OCI-LY3 (cell line): ENCODE measurements around the gene CREB5.

Experiments used
- H2AFZ ChIP-seq: fragments of 200-600, 300-600 bp; shearing (Covaris generic); 2 replicates; pipeline ENCODE4 v1.6.0; 2014; ENCODE audit warnings: antibody characterized with exemption, low read depth, low read length
- H3K27ac ChIP-seq: fragments of 200-600, 300-600 bp; sonication (generic); 2 replicates; pipeline ENCODE4 v1.5.1; 2014; ENCODE audit warnings: mild to moderate bottlenecking, low read length, moderate library complexity, mixed read lengths
- H3K27me3 ChIP-seq: fragments of 200-600, 300-600 bp; sonication (generic); 2 replicates; pipeline ENCODE4 v1.6.1; 2014; ENCODE audit warnings: low read depth, low read length, mixed read lengths
- H3K36me3 ChIP-seq: fragments of 200-600, 300-600 bp; sonication (generic); replicated peaks from 2 replicates; pipeline ENCODE3; 2014; ENCODE audit warnings: low read depth, low read length, mixed read lengths
- H3K4me1 ChIP-seq: fragments of 300-600, 200-600 bp; sonication (generic); 2 replicates; pipeline ENCODE4 v1.6.1; 2014; ENCODE audit warnings: low read length, mixed read lengths
- H3K4me2 ChIP-seq: fragments of 200-600, 300-600 bp; sonication (generic); 2 replicates; pipeline ENCODE4 v1.6.1; 2014; ENCODE audit warnings: low read length, mixed read lengths
- H3K4me3 ChIP-seq: fragments of 300-600, 200-600 bp; sonication (generic); 2 replicates; pipeline ENCODE4 v1.5.1; 2014; ENCODE audit warnings: antibody characterized with exemption, mild to moderate bottlenecking, low read length, moderate library complexity
- H3K79me2 ChIP-seq: fragments of 300-600, 200-600 bp; shearing (Covaris generic); 2 replicates; pipeline ENCODE4 v1.6.1; 2014; ENCODE audit warnings: mild to moderate bottlenecking, low read length, mixed read lengths
- H3K9ac ChIP-seq: fragments of 300-600, 200-600 bp; shearing (Covaris generic); 2 replicates; pipeline ENCODE4 v1.6.0; 2014; ENCODE audit warnings: mild to moderate bottlenecking, low read length, moderate library complexity
- H3K9me3 ChIP-seq: fragments of 200-600, 300-600 bp; shearing (Covaris generic); 2 replicates; pipeline ENCODE4 v1.6.1; 2014; ENCODE audit warnings: low read length, mixed read lengths; ENCODE audit not compliant: insufficient read depth
- H4K20me1 ChIP-seq: fragments of 200-600, 300-600 bp; sonication (generic); 2 replicates; pipeline ENCODE4 v1.6.1; 2016; ENCODE audit warnings: low read length, mixed read lengths; ENCODE audit not compliant: insufficient read depth
- EZH2phosphoT487 ChIP-seq: fragments of 200-600 bp; shearing (Covaris generic); IDR thresholded peaks from 2 replicates; pipeline ENCODE4 v1.6.1; 2018; ENCODE audit warnings: antibody characterized with exemption, mixed run types, low read depth
- TF ChIP-seq, protein P1 (sequence below): fragments of 200-600, 300-600 bp; sonication (generic); IDR thresholded peaks from 2 replicates; pipeline ENCODE4 v1.5.1; 2014; ENCODE audit warnings: antibody characterized with exemption, low read length, low read depth

Gene CREB5

GRCh38 chr7:28702171-28702570 is 289.9 kb downstream of the CREB5 start:
- no peak overlapping the region for H3K4me3 ChIP-seq
- TF ChIP-seq EZH2phosphoT487 = no peak
- H3K79me2 ChIP-seq = no peaks in the 10 kb centered on the region
- no peak overlapping the region for H3K4me2 ChIP-seq
- H3K9me3 ChIP-seq = peaks cover 8% of the 10 kb centered on the region; the same call in 1 of the 2 replicates
- no peak overlapping the region for H3K27ac ChIP-seq
- no peaks in the 10 kb centered on the region for H4K20me1 ChIP-seq
- H2AFZ ChIP-seq = no peak overlapping the region
- no peaks in the 10 kb centered on the region for H3K36me3 ChIP-seq
- no peak overlapping the region for H3K9ac ChIP-seq
- H3K27me3 ChIP-seq = peaks cover 7% of the 10 kb centered on the region; the same call in 1 of the 2 replicates
- peaks cover 59% of the 10 kb centered on the region for H3K4me1 ChIP-seq

DNA sequence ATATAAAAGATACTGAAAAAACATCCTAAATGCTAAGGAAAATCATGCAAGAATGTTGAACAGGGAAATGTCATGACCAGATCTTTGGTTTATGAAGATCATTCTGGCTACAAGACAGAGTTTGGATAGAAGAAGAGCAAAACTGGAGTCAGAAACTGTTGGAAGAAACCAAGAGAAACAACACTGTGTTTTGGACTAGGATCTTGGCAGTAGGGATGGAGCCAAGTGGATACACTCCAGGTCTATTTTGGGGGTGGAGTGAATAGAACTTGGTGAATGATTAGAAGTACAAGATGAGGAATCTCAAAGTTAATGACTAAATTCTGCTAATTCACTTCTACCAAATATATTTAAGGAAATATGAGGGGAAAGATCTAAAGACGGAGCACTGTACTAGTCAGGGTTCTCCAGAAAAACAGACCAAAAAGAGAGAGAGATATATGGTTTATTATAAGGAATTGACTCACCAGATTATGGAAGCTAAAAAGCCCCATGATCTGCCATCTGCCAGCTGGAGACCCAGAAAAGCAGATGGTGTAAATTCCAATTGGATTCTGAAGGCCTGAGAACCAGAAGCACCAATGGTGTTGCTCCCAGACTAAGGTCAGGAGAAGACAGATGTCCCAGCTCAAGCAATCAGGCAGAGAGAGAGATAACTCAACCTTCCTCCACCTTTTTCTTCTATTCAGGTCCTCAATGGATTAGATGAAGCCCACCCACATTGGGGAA is 290.9 kb downstream of the CREB5 start:
- peaks cover 52% of the 10 kb centered on the region for H3K4me1 ChIP-seq
- TF ChIP-seq, protein P1, sequence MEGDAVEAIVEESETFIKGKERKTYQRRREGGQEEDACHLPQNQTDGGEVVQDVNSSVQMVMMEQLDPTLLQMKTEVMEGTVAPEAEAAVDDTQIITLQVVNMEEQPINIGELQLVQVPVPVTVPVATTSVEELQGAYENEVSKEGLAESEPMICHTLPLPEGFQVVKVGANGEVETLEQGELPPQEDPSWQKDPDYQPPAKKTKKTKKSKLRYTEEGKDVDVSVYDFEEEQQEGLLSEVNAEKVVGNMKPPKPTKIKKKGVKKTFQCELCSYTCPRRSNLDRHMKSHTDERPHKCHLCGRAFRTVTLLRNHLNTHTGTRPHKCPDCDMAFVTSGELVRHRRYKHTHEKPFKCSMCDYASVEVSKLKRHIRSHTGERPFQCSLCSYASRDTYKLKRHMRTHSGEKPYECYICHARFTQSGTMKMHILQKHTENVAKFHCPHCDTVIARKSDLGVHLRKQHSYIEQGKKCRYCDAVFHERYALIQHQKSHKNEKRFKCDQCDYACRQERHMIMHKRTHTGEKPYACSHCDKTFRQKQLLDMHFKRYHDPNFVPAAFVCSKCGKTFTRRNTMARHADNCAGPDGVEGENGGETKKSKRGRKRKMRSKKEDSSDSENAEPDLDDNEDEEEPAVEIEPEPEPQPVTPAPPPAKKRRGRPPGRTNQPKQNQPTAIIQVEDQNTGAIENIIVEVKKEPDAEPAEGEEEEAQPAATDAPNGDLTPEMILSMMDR = no peak
- no peaks in the 10 kb centered on the region for H4K20me1 ChIP-seq
- H3K27me3 ChIP-seq = peaks cover 16% of the 10 kb centered on the region; the same call in 1 of the 2 replicates
- no peak overlapping the region for H3K4me2 ChIP-seq
- H3K36me3 ChIP-seq = no peaks in the 10 kb centered on the region
- H3K9ac ChIP-seq = no peak overlapping the region
- H2AFZ ChIP-seq = no peak overlapping the region
- H3K9me3 ChIP-seq = peaks cover 8% of the 10 kb centered on the region; the same call in 1 of the 2 replicates
- H3K27ac ChIP-seq = no peak overlapping the region
- H3K4me3 ChIP-seq = no peak overlapping the region
- H3K79me2 ChIP-seq = no peaks in the 10 kb centered on the region

- no peaks in the 10 kb centered on the region for H3K79me2 ChIP-seq
- no peaks in the 10 kb centered on the region for H3K36me3 ChIP-seq
- TF ChIP-seq, protein P1 = no peak
- no peak for TF ChIP-seq EZH2phosphoT487
- peaks cover 8% of the 10 kb centered on the region; the same call in 1 of the 2 replicates for H3K9me3 ChIP-seq
- H3K4me2 ChIP-seq = peak overlapping the region; percentile 34; the same call in 1 of the 2 replicates
- H3K4me3 ChIP-seq = no peak overlapping the region; the same call in 1 of the 2 replicates
- H3K27ac ChIP-seq = peak overlapping the region; percentile 44; the same call in 1 of the 2 replicates
- no peak overlapping the region for H2AFZ ChIP-seq
- no peak overlapping the region for H3K9ac ChIP-seq
- H3K4me1 ChIP-seq = peaks cover 38% of the 10 kb centered on the region
- H3K27me3 ChIP-seq = peaks cover 21% of the 10 kb centered on the region; the same call in 1 of the 2 replicates
- H4K20me1 ChIP-seq = no peaks in the 10 kb centered on the region
Observed at GRCh38 chr7:28704706-28705105, 292.4 kb downstream of the CREB5 start.

DNA sequence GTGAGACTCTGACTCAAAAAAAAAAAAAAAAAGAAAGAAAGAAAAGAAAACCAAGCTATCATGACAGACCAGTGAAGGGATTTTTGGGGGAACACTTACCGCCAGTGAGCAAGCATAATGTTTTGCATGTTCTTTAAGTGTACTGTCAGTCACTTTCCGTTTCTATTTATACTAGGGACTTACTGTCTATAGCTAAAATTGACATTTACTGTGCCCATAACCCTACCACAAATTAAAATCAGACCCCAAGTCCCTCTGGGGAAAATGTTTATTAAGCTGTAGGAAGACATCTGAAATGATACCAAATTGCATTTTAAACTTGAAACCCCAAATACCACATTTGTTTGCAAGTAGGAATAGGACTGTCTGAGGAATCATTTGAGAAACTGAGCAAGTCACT is 293.0 kb downstream of the CREB5 start:
- Histone ChIP-seq H3K9me3 (peaks cover 8% of the 10 kb centered on the region; the same call in 1 of the 2 replicates), H3K4me3 (peak overlapping the region; percentile 39; the same call in 1 of the 2 replicates), H3K4me2 (peak overlapping the region; percentile 64), H3K9ac (peak overlapping the region; percentile 29; the same call in 1 of the 2 replicates), H3K79me2 (no peaks in the 10 kb centered on the region), H4K20me1 (no peaks in the 10 kb centered on the region), H3K4me1 (peaks cover 35% of the 10 kb centered on the region), H3K27me3 (peaks cover 21% of the 10 kb centered on the region; the same call in 1 of the 2 replicates), H3K36me3 (no peaks in the 10 kb centered on the region), H2AFZ (no peak overlapping the region), H3K27ac (peak overlapping the region; percentile 56)
- TF ChIP-seq, protein P1 = no peak
- TF ChIP-seq EZH2phosphoT487 = no peak
